GM12801 (cell line): ENCODE data around the gene ZNF292.

Source experiments
- TF ChIP-seq, protein P1 (sequence below): IDR thresholded peaks from one replicate; pipeline ENCODE4 v1.5.1; 2011; ENCODE audit warnings: control low read depth; ENCODE audit not compliant: insufficient read length; ENCODE audit errors: extremely low read depth

ZNF292 gene

DNA sequence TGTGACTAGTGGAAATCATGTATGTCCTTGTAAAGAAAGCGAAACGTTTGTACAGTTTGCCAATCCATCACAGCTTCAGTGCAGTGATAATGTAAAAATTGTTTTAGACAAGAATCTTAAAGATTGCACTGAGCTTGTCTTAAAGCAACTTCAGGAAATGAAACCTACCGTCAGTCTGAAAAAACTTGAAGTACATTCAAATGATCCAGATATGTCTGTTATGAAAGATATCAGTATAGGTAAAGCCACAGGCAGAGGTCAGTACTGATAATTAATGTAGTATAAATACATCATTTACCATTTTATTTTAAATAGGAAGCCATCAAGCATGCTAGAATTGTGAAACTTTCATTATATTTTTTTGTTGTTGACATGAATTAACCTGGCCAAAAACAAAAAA is 106.2 kb downstream of the ZNF292 start:
- TF ChIP-seq, protein P1, sequence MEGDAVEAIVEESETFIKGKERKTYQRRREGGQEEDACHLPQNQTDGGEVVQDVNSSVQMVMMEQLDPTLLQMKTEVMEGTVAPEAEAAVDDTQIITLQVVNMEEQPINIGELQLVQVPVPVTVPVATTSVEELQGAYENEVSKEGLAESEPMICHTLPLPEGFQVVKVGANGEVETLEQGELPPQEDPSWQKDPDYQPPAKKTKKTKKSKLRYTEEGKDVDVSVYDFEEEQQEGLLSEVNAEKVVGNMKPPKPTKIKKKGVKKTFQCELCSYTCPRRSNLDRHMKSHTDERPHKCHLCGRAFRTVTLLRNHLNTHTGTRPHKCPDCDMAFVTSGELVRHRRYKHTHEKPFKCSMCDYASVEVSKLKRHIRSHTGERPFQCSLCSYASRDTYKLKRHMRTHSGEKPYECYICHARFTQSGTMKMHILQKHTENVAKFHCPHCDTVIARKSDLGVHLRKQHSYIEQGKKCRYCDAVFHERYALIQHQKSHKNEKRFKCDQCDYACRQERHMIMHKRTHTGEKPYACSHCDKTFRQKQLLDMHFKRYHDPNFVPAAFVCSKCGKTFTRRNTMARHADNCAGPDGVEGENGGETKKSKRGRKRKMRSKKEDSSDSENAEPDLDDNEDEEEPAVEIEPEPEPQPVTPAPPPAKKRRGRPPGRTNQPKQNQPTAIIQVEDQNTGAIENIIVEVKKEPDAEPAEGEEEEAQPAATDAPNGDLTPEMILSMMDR, result no peak

DNA sequence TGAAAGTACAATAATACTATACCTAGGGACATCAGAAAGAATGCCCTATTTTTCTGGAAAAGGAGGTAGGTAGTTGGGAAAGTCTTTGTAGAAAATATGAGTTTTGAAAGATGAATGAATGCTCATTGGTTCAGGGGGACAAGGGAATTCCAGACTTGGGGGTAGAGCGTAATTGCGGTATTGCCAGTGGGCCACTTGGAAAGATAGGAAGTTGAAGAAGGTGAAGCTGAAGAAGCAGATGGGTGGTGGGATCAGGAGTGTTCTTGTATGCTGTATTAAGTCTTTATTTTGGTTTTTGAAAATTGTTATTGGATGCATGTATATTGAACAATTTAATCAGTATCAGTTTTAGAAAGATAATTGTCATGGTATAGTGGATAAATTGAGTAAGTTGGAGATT is 109.1 kb downstream of the ZNF292 start:
- TF ChIP-seq, protein P1, result no peak

DNA sequence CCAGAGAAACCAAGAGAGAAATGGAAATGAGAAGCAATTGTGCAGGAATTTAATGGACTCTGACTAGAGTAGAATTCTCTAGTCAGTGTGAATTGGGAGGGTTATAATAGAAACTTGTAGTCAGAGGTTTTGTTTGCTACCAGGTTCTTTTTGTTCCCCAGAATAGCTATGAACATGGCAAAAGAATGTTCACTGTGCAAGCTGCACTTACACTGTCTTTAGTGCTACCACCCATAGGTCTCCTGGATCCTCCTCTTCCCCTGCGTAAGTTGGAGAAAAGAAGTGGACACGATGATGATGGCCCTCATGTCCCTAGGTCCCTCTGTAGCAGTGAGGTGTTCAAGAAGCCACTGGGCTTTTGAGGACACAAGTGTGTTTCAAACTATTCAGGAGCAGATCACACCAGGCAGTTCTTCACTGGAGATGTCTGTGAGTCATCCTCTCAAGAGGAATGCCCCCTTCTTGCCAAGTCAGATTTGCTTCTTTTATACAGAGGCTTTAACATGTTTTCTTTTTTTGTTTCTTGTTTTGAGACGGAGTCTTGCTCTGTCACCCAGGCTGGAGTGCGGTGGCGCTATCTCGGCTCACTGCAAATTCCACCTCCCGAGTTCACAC is 119.4 kb downstream of the ZNF292 start:
- TF ChIP-seq, protein P1, result no peak

DNA sequence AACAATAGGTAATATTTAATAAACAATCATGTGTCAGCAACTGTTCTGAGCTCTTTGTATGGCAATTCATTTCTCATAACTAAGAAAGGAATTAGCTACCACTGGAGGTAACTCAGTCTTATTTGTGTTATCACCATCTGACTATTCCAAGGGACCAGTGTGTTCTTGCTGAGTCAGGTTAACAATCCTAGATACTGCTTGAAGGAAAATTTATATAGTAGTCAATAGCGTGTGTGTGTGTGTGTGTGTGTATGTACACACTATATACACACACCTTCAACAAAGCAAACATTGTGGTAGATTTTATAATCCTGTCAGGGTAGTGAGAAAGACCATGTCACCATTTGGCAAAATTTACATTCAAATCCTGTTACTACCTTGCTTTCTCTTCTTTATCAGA is 121.3 kb downstream of the ZNF292 start:
- TF ChIP-seq, protein P1, result no peak

DNA sequence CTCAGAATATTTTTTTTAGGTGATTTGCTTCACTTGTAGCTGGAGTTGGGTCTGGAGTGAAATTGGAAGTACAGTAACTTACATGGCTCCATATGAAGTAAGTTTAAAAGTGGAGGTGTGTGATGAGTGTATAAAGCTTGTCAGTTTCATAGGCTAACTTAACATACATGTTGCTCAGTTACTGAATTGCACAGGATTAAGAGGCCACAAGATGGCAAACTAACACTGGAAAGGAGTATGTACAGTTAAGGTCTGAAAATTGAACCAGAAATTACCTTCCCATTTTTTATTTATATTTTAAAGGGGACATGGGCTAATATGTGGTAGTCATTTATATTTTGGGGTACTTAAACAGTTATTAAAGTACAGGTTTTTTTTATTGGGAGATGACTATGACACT is 121.8 kb downstream of the ZNF292 start:
- TF ChIP-seq, protein P1, result no peak

DNA sequence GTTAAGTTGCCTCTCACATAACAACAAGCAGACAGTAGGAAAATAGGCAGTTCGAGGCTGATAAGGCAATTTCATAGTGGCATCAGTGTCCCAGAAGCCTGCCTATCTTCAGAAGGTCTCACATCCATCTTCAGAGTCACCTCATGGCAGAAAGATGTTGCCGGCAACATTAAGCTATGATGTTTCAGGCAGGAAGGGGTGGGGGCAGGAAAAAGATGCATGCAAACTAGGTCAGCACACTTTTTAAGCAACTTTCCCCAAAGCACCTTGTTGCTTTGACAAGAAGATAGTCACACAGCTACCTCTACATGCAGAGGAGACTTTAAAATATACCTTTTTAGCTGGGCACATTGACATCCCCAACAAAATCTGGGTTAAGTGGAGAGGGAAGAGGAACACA is 123.8 kb downstream of the ZNF292 start:
- TF ChIP-seq, protein P1, result no peak

DNA sequence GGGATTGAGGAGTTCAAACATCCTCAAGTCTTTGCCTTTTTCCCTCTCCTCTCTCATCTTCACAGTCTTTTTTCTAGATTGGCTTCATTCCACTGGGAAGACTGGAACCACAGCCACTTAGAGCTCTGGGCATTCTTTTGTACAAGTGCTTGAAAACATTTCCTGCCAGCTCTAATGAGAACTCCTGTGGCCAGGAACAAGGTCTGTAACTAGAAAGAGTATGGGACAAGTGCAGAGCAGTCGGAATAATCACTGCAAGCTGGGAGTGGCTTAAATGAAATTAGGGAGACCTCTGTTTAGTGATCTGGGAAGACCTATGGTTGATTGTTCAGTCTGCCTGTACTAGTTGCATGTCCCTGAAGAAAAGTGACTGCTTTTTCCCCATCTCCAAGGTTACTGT is 126.1 kb downstream of the ZNF292 start:
- TF ChIP-seq, protein P1, result no peak
